Thyroid gland (tissue), 4 donors: ENCODE results near the gene EHD3. TPM values are rescaled to one million over a fixed set of nuclear protein-coding genes. Genes with fewer than 3 reads are reported as not detected.
A peak's percentile ranks its signal among the peaks of the same experiment; 100 is the strongest.

Source experiments
- DNase-seq, 2 donors: peaks; one replicate each; pipeline ENCODE4 v3.0.0-alpha.2; 2019
- H3K27ac ChIP-seq, 3 donors: fragments of 200-600 bp; sonication (generic); 1 replicate in 2 of 3; 2 replicates in 1 of 3; pipeline ENCODE4 v1.5.1; 2016 to 2019; ENCODE audit warnings: mild to moderate bottlenecking in 1 of 3, moderate library complexity in 1 of 3
- H3K27me3 ChIP-seq: fragments of 200-600 bp; sonication (generic); one replicate; pipeline ENCODE4 v1.5.1; 2019
- H3K36me3 ChIP-seq, 2 donors: fragments of 200-600 bp; sonication (generic); one replicate each; pipeline ENCODE4 v1.5.1; 2016 to 2019
- H3K4me1 ChIP-seq, 2 donors: fragments of 200-600 bp; sonication (generic); one replicate each; pipeline ENCODE4 v1.5.1; 2017 to 2019
- H3K4me3 ChIP-seq, 3 donors: fragments of 200-600 bp; sonication (generic); replicated peaks in 1 of 3; 1 replicate in 2 of 3; 2 replicates in 1 of 3; pipeline ENCODE4 v1.5.1; 2016; ENCODE audit warnings: mild to moderate bottlenecking in 1 of 3
- H3K9me3 ChIP-seq: fragments of 200-600 bp; sonication (generic); one replicate; pipeline ENCODE4 v1.5.1; 2017
- POLR2A ChIP-seq, 2 donors: fragments of 450-650 bp; IDR thresholded peaks; one replicate each; pipeline ENCODE4 v1.6.1; 2017; ENCODE audit warnings: antibody characterized with exemption in 2 of 2, mild to moderate bottlenecking in 2 of 2, moderate library complexity in 1 of 2
- WGBS, 2 donors: methylation state at CpG; one replicate each; pipeline ENCODE4 v1.1.5; 2017; 5-methylcytosine and 5-hydroxymethylcytosine counted together
- intact Hi-C: fragments of 100-400 bp; cut with DNase I; formaldehyde crosslinking; loops from one replicate; pipeline ENCODE4 v1.15.1; 2023
- total RNA-seq, 4 donors: library from RNA; depleted of rRNA; stranded (reverse); fragments of >200 nt; gene quantifications; one replicate each; pipeline ENCODE4 v1.2.3, GENCODE V29; 2016
- TF ChIP-seq, protein P1 (sequence below), 6 experiments: fragments of 200-600 bp in 3 of 6; fragments of 450-650 bp in 3 of 6; sonication (generic) in 3 of 6; IDR thresholded peaks; one replicate each; pipeline ENCODE4 v1.5.1; 2016 to 2019; ENCODE audit warnings: antibody characterized with exemption in 6 of 6, mild to moderate bottlenecking in 2 of 6, inconsistent platforms in 1 of 6, moderate library complexity in 1 of 6

The EHD3 gene
- total RNA-seq, 4 donors from 2014 or later = 4.2 to 9.2 (median 5.5) TPM

DNA sequence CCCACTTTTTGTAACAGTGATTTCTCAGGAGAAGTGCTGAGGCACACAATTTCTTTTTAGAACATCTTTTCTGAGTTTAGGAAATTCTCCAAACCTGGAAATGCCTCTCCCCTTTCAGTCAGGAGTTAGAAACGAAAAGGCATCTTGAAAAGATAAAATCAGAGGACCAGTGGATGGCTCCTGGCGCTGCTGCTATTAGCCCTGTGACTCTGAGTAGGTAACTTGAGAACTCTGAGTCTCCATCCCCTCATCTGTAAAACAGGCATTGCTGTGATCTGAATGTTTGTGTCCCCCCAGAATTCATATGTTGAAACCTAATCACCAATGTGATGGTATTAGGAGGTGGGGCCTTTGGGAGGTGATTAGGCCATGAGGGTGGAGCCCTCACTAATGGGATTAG, 50.2 kb downstream of the EHD3 start:
- WGBS, 2 donors = 62 to 69% methylated on average over 2 of the region's 2 CpGs
- no peaks in the 10 kb centered on the region for H3K9me3 ChIP-seq
- no peaks in the 10 kb centered on the region for H3K36me3 ChIP-seq
- H3K4me1 ChIP-seq = no peaks in the 10 kb centered on the region
- no peak for TF ChIP-seq POLR2A (IDR thresholded peaks at IDR 0.05)
- TF ChIP-seq, protein P1, sequence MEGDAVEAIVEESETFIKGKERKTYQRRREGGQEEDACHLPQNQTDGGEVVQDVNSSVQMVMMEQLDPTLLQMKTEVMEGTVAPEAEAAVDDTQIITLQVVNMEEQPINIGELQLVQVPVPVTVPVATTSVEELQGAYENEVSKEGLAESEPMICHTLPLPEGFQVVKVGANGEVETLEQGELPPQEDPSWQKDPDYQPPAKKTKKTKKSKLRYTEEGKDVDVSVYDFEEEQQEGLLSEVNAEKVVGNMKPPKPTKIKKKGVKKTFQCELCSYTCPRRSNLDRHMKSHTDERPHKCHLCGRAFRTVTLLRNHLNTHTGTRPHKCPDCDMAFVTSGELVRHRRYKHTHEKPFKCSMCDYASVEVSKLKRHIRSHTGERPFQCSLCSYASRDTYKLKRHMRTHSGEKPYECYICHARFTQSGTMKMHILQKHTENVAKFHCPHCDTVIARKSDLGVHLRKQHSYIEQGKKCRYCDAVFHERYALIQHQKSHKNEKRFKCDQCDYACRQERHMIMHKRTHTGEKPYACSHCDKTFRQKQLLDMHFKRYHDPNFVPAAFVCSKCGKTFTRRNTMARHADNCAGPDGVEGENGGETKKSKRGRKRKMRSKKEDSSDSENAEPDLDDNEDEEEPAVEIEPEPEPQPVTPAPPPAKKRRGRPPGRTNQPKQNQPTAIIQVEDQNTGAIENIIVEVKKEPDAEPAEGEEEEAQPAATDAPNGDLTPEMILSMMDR (IDR thresholded peaks at IDR 0.05) = no peak
- H3K27ac ChIP-seq = no peak overlapping the region
- intact Hi-C loops = no loop called here
- DNase-seq = no peak
- no peak overlapping the region for H3K4me3 ChIP-seq
- H3K27me3 ChIP-seq = no peaks in the 10 kb centered on the region

DNA sequence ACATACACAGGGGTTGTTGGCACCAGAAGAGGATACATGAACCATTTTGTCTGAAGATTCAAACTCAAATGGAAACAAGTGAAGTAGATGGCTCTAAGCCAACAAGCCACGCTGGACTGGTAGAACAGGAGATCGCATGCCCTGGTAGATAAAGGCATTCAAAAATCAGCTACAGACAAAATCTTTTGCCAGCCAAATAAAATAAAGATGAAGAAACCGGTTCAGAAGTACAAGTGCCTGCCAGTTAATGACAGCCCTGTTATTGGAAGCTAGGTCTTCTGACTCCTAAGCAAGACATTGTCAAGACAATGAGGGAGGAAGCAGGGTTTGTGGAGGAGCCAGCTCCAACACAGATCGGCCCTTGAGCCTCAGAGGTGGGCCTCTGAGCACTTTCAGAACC, 52.3 kb downstream of the EHD3 start:
- Histone ChIP-seq H3K27me3 (no peaks in the 10 kb centered on the region), H3K36me3 (no peaks in the 10 kb centered on the region), H3K9me3 (no peaks in the 10 kb centered on the region), H3K27ac (no peak overlapping the region), H3K4me3 (no peak overlapping the region), H3K4me1 (no peaks in the 10 kb centered on the region)
- TF ChIP-seq, protein P1 (IDR thresholded peaks at IDR 0.05) = no peak
- no peak for TF ChIP-seq POLR2A (IDR thresholded peaks at IDR 0.05)
- peak in 1 of 2 donors; percentile 3 for DNase-seq
- 48 to 50% methylated on average over 4 of the region's 4 CpGs for WGBS, 2 donors
- intact Hi-C loops = no loop called here

- intact Hi-C loops = no loop called here
Observed at GRCh38 chr2:31286961-31287550, 53.1 kb downstream of the EHD3 start.

GRCh38 chr2:31287654-31288053, 53.7 kb downstream of the EHD3 start:
- Histone ChIP-seq H3K27ac (no peak overlapping the region), H3K27me3 (no peaks in the 10 kb centered on the region), H3K9me3 (no peaks in the 10 kb centered on the region), H3K4me1 (no peaks in the 10 kb centered on the region), H3K36me3 (no peaks in the 10 kb centered on the region), H3K4me3 (no peak overlapping the region)
- WGBS, 2 donors = 61 to 80% methylated on average over 2 of the region's 2 CpGs
- TF ChIP-seq, protein P1 (IDR thresholded peaks at IDR 0.05) = no peak
- TF ChIP-seq POLR2A (IDR thresholded peaks at IDR 0.05) = no peak
- intact Hi-C loops = no loop called here
- no peak for DNase-seq

More at GRCh38 chr2:31286961-31287550, 53.1 kb downstream of the EHD3 start:
- Histone ChIP-seq H3K27me3 (no peaks in the 10 kb centered on the region), H3K9me3 (no peaks in the 10 kb centered on the region), H3K4me1 (no peaks in the 10 kb centered on the region), H3K27ac (no peak overlapping the region), H3K4me3 (no peak overlapping the region), H3K36me3 (no peaks in the 10 kb centered on the region)
- 82 to 87% methylated on average over 5 of the region's 5 CpGs for WGBS, 2 donors
- DNase-seq = no peak
- TF ChIP-seq, protein P1 (IDR thresholded peaks at IDR 0.05) = no peak
- no peak for TF ChIP-seq POLR2A (IDR thresholded peaks at IDR 0.05)

GRCh38 chr2:31294196-31294595, 60.2 kb downstream of the EHD3 start:
- H3K4me1 ChIP-seq = no peaks in the 10 kb centered on the region
- H3K36me3 ChIP-seq = no peaks in the 10 kb centered on the region
- intact Hi-C loops = no loop called here

More at GRCh38 chr2:31294196-31294595, 60.2 kb downstream of the EHD3 start:
- no peak for DNase-seq
- H3K4me3 ChIP-seq = no peak overlapping the region
- no peaks in the 10 kb centered on the region for H3K27me3 ChIP-seq
- WGBS, 2 donors = 80 to 81% methylated on average over 1 of the region's 1 CpG
- TF ChIP-seq, protein P1 (IDR thresholded peaks at IDR 0.05) = no peak
- H3K9me3 ChIP-seq = no peaks in the 10 kb centered on the region
- no peak overlapping the region for H3K27ac ChIP-seq
